Adrenal gland (tissue), 5 donors: ENCODE results near the gene TCEAL8.

Experiments used
- POLR2A ChIP-seq, 2 donors: fragments of 450-650 bp; IDR thresholded peaks; one replicate each; pipeline ENCODE4 v1.6.1; 2017; ENCODE audit warnings: antibody characterized with exemption in 2 of 2, mild to moderate bottlenecking in 2 of 2, moderate library complexity in 1 of 2
- TF ChIP-seq, protein P1 (sequence below), 6 experiments: fragments of 450-650 bp in 4 of 6; fragments of 200-600 bp in 2 of 6; sonication (generic) in 1 of 6; IDR thresholded peaks; 1 replicate in 5 of 6; 2 replicates in 1 of 6; pipeline versions ENCODE4 v1.5.1 to v1.8.0; 2016 to 2021; ENCODE audit warnings: antibody characterized with exemption in 6 of 6, mild to moderate bottlenecking in 2 of 6, moderate library complexity in 1 of 6
- donor health status: DM: no; HTN: no; CAD: no.

DNA sequence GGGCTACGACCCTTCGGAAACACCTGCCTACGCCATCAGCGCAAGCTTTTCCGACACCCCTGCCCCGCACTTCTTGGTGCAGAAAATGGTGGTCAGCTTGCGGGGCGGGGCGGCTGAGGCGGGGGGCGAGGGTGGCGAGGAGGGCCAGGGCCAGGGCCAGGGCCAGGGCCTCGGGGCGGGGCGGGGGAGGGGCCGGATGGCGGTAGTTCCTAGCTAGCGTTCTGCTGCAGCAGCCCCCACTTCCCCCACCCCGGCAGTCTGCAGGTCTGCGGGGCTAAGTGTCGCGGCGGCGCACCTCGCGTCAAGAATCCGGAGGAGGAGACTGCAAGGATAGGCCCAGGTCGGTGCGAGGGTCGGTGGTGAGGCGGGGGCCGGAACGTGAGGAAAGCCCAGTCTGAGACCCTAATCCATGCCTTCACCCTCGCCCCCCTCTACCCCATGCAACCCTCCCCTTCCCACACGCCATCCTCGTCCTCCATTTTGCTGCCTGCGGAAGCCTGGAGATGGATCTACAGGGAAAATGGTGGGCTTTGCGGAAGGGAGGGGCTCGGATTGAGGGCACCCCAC, 39.4 kb downstream of the TCEAL8 start:
- TF ChIP-seq, protein P1, sequence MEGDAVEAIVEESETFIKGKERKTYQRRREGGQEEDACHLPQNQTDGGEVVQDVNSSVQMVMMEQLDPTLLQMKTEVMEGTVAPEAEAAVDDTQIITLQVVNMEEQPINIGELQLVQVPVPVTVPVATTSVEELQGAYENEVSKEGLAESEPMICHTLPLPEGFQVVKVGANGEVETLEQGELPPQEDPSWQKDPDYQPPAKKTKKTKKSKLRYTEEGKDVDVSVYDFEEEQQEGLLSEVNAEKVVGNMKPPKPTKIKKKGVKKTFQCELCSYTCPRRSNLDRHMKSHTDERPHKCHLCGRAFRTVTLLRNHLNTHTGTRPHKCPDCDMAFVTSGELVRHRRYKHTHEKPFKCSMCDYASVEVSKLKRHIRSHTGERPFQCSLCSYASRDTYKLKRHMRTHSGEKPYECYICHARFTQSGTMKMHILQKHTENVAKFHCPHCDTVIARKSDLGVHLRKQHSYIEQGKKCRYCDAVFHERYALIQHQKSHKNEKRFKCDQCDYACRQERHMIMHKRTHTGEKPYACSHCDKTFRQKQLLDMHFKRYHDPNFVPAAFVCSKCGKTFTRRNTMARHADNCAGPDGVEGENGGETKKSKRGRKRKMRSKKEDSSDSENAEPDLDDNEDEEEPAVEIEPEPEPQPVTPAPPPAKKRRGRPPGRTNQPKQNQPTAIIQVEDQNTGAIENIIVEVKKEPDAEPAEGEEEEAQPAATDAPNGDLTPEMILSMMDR (IDR thresholded peaks at IDR 0.05), result no peak
- no peak for TF ChIP-seq POLR2A (IDR thresholded peaks at IDR 0.05)
